Activated naive CD8-positive, alpha-beta T cell treated with anti-CD3 and anti-CD28 coated beads, Interleukin-2, amount 10 ng/mL, durations not matched to agents 7 days and 5 days (primary cell): ENCODE data around the gene XIRP1. TPM values are rescaled to one million over a fixed set of nuclear protein-coding genes. Genes with fewer than 3 reads are reported as not detected.
"Not testable (repeated sequence)": the region's sequence is repeated elsewhere in the genome, so short reads cannot be mapped to it uniquely, and the experiment has no call there.

Experiments
- ATAC-seq: fragments of 150-1000 bp; cut with Tn5 transposase; one replicate; pipeline ENCODE4 v1.10.0; 2021; ENCODE audit warnings: low read depth, moderate library complexity
- POLR2A ChIA-PET: fragments of 350-600 bp; sonication (Branson Sonifier 250); formaldehyde crosslinking; loops from one replicate; lab custom pipeline; 2021; ENCODE audit warnings: antibody characterized with exemption; lab: Charles Lee
- DNase-seq: peaks from one replicate; pipeline ENCODE4 v3.0.0; 2021
- H3K27ac Mint-ChIP-seq: one replicate; pipeline ENCODE4 v1.8.0; 2022; ENCODE audit warnings: mild to moderate bottlenecking, mixed read lengths
- H3K27me3 Mint-ChIP-seq: one replicate; pipeline ENCODE4 v1.8.0; 2022; ENCODE audit warnings: mild to moderate bottlenecking, moderate library complexity, mixed read lengths
- H3K36me3 Mint-ChIP-seq: one replicate; pipeline ENCODE4 v1.8.0; 2021; ENCODE audit warnings: mild to moderate bottlenecking, mixed read lengths
- H3K4me1 Mint-ChIP-seq: one replicate; pipeline ENCODE4 v1.8.0; 2021; ENCODE audit warnings: mixed read lengths
- H3K4me3 Mint-ChIP-seq: one replicate; pipeline ENCODE4 v1.8.0; 2022; ENCODE audit warnings: mild to moderate bottlenecking, moderate library complexity, mixed read lengths
- H3K9me3 Mint-ChIP-seq: one replicate; pipeline ENCODE4 v1.8.0; 2021; ENCODE audit warnings: mixed read lengths
- total RNA-seq, 2 experiments: library from RNA; stranded (reverse); gene quantifications; one replicate each; pipeline ENCODE4 v1.2.3, GENCODE V29; 2021

XIRP1 gene
- total RNA-seq = not detected

GRCh38 chr3:39192490-39193092 lies at the start of gene XIRP1:
TSS of gene XIRP1 (minus strand) at chr3:39192595. CDS start at chr3:39189445, 3,150 bp downstream.
- POLR2A ChIA-PET = interaction anchor here (1.2 kb wide), 1 partner anchor 10 kb away, joined by 3 read pairs; no protein-coding TSS in a partner anchor
- DNase-seq (no peak), ATAC-seq (no peak)
- Mint-ChIP-seq H3K9me3 (no peaks in the 10 kb centered on the region), H3K4me3 (no peak within 1 kb of the TSS), H3K36me3 (no peaks in the 10 kb centered on the region), H3K4me1 (peaks cover 4% of the 10 kb centered on the region), H3K27me3 (peaks cover 5% of the 10 kb centered on the region), H3K27ac (no peak within 1 kb of the TSS)

- Mint-ChIP-seq H3K4me3 (no peak overlapping the region), H3K4me1 (no peaks in the 10 kb centered on the region), H3K27me3 (peaks cover 46% of the 10 kb centered on the region), H3K36me3 (no peaks in the 10 kb centered on the region), H3K9me3 (no peaks in the 10 kb centered on the region), H3K27ac (no peak overlapping the region)
- no peak for DNase-seq
- POLR2A ChIA-PET = no interaction called here
- ATAC-seq = no peak
Observed at GRCh38 chr3:39241561-39241960, 49.2 kb upstream of the XIRP1 start.

GRCh38 chr3:39237027-39237426 lies 44.6 kb upstream of the XIRP1 start:
- POLR2A ChIA-PET = no interaction called here
- DNase-seq (no peak), ATAC-seq (no peak)
- no peaks in the 10 kb centered on the region for H3K9me3 Mint-ChIP-seq
- H3K36me3 Mint-ChIP-seq = no peaks in the 10 kb centered on the region
- H3K27me3 Mint-ChIP-seq = peaks cover 38% of the 10 kb centered on the region
- H3K27ac Mint-ChIP-seq = no peak overlapping the region
- peaks cover 14% of the 10 kb centered on the region for H3K4me1 Mint-ChIP-seq
- H3K4me3 Mint-ChIP-seq = no peak overlapping the region

GRCh38 chr3:39234651-39235050 lies 42.3 kb upstream of the XIRP1 start:
- no peak for DNase-seq
- H3K9me3 Mint-ChIP-seq = no peaks in the 10 kb centered on the region
- POLR2A ChIA-PET = no interaction called here
- H3K4me3 Mint-ChIP-seq = no peak overlapping the region
- no peak overlapping the region for H3K27ac Mint-ChIP-seq
- ATAC-seq = peak; percentile 92
- H3K27me3 Mint-ChIP-seq = peaks cover 52% of the 10 kb centered on the region
- H3K36me3 Mint-ChIP-seq = no peaks in the 10 kb centered on the region
- H3K4me1 Mint-ChIP-seq = peaks cover 14% of the 10 kb centered on the region

- Mint-ChIP-seq H3K27me3 (peaks cover 37% of the 10 kb centered on the region), H3K4me3 (no peak overlapping the region)
- POLR2A ChIA-PET = no interaction called here
Observed at GRCh38 chr3:39232859-39233258, 40.5 kb upstream of the XIRP1 start.

GRCh38 chr3:39230453-39230852 lies 38.1 kb upstream of the XIRP1 start:
- POLR2A ChIA-PET = no interaction called here
- ATAC-seq (no peak), DNase-seq (no peak)
- H3K4me3 Mint-ChIP-seq = no peak overlapping the region
- no peaks in the 10 kb centered on the region for H3K36me3 Mint-ChIP-seq
- no peak overlapping the region for H3K27ac Mint-ChIP-seq
- H3K9me3 Mint-ChIP-seq = no peaks in the 10 kb centered on the region
- H3K27me3 Mint-ChIP-seq = peaks cover 37% of the 10 kb centered on the region
- peaks cover 14% of the 10 kb centered on the region for H3K4me1 Mint-ChIP-seq

More at GRCh38 chr3:39232859-39233258, 40.5 kb upstream of the XIRP1 start:
- DNase-seq (no peak), ATAC-seq (no peak)
- peaks cover 14% of the 10 kb centered on the region for H3K4me1 Mint-ChIP-seq
- no peaks in the 10 kb centered on the region for H3K9me3 Mint-ChIP-seq
- no peak overlapping the region for H3K27ac Mint-ChIP-seq
- H3K36me3 Mint-ChIP-seq = no peaks in the 10 kb centered on the region

GRCh38 chr3:39228496-39228895 lies 36.1 kb upstream of the XIRP1 start:
- POLR2A ChIA-PET = no interaction called here
- Mint-ChIP-seq H3K4me1 (peaks cover 2% of the 10 kb centered on the region), H3K27me3 (peaks cover 44% of the 10 kb centered on the region), H3K36me3 (no peaks in the 10 kb centered on the region), H3K9me3 (no peaks in the 10 kb centered on the region), H3K4me3 (no peak overlapping the region), H3K27ac (no peak overlapping the region)
- DNase-seq (no peak), ATAC-seq (no peak)

- H3K4me3 Mint-ChIP-seq, H3K36me3 Mint-ChIP-seq, DNase-seq, H3K4me1 Mint-ChIP-seq, POLR2A ChIA-PET, H3K27ac Mint-ChIP-seq, H3K9me3 Mint-ChIP-seq, ATAC-seq: not testable (repeated sequence)
- peaks cover 43% of the 10 kb centered on the region for H3K27me3 Mint-ChIP-seq
Observed at GRCh38 chr3:39227596-39227995, 35.2 kb upstream of the XIRP1 start.

- POLR2A ChIA-PET = no interaction called here
Observed at GRCh38 chr3:39226106-39226741, 33.8 kb upstream of the XIRP1 start.

GRCh38 chr3:39224288-39224687 lies 31.9 kb upstream of the XIRP1 start:
- Mint-ChIP-seq H3K36me3 (no peaks in the 10 kb centered on the region), H3K27me3 (peaks cover 28% of the 10 kb centered on the region), H3K27ac (no peak overlapping the region), H3K4me1 (peaks cover 7% of the 10 kb centered on the region), H3K4me3 (no peak overlapping the region), H3K9me3 (peaks cover 2% of the 10 kb centered on the region)
- no peak for DNase-seq
- no peak for ATAC-seq
- POLR2A ChIA-PET = no interaction called here

More at GRCh38 chr3:39226106-39226741, 33.8 kb upstream of the XIRP1 start:
- no peak for DNase-seq
- H3K27me3 Mint-ChIP-seq = peaks cover 35% of the 10 kb centered on the region
- ATAC-seq = no peak
- H3K4me1 Mint-ChIP-seq = peaks cover 2% of the 10 kb centered on the region
- H3K4me3 Mint-ChIP-seq = no peak overlapping the region
- no peak overlapping the region for H3K27ac Mint-ChIP-seq
- no peaks in the 10 kb centered on the region for H3K36me3 Mint-ChIP-seq
- H3K9me3 Mint-ChIP-seq = peaks cover 2% of the 10 kb centered on the region

GRCh38 chr3:39222939-39223338 lies 30.5 kb upstream of the XIRP1 start:
- ATAC-seq = no peak
- DNase-seq = no peak
- peaks cover 2% of the 10 kb centered on the region for H3K9me3 Mint-ChIP-seq
- no peak overlapping the region for H3K4me3 Mint-ChIP-seq
- H3K27me3 Mint-ChIP-seq = peaks cover 31% of the 10 kb centered on the region
- H3K4me1 Mint-ChIP-seq = peaks cover 7% of the 10 kb centered on the region
- POLR2A ChIA-PET = no interaction called here
- H3K36me3 Mint-ChIP-seq = no peaks in the 10 kb centered on the region
- H3K27ac Mint-ChIP-seq = no peak overlapping the region

GRCh38 chr3:39222462-39222861 lies 30.1 kb upstream of the XIRP1 start:
- ATAC-seq = no peak
- peaks cover 2% of the 10 kb centered on the region for H3K9me3 Mint-ChIP-seq
- H3K4me3 Mint-ChIP-seq = no peak overlapping the region
- peaks cover 36% of the 10 kb centered on the region for H3K27me3 Mint-ChIP-seq
- no peak for DNase-seq
- POLR2A ChIA-PET = no interaction called here
- no peak overlapping the region for H3K27ac Mint-ChIP-seq
- H3K4me1 Mint-ChIP-seq = peaks cover 7% of the 10 kb centered on the region
- H3K36me3 Mint-ChIP-seq = no peaks in the 10 kb centered on the region

GRCh38 chr3:39221141-39221530 lies 28.7 kb upstream of the XIRP1 start:
- H3K27ac Mint-ChIP-seq = no peak overlapping the region
- peaks cover 11% of the 10 kb centered on the region for H3K4me1 Mint-ChIP-seq
- H3K27me3 Mint-ChIP-seq = peaks cover 45% of the 10 kb centered on the region
- no peak overlapping the region for H3K4me3 Mint-ChIP-seq
- peaks cover 2% of the 10 kb centered on the region for H3K9me3 Mint-ChIP-seq
- no peak for DNase-seq
- POLR2A ChIA-PET = no interaction called here
- H3K36me3 Mint-ChIP-seq = no peaks in the 10 kb centered on the region
- ATAC-seq = no peak
